ENCODE data around the gene RFT1.
"Not testable (repeated sequence)": the region's sequence is repeated elsewhere in the genome, so short reads cannot be mapped to it uniquely, and the experiment has no call there.

Gene RFT1

GRCh38 chr3:53153980-53154379, 23.7 kb upstream of the RFT1 start:
- Histone ChIP-seq H3K27ac (ENCODE audit: low read length) (no peak overlapping the region), H3K4me1 (ENCODE audit: control insufficient read depth in 1 of 2, insufficient read depth in 2 of 2, low read length in 2 of 2) (peaks cover 7 to 16% of the 10 kb centered on the region in 2 donors)

GRCh38 chr3:53153264-53153823, 23.1 kb upstream of the RFT1 start:
- Histone ChIP-seq H3K36me3 (ENCODE audit: control insufficient read depth in 1 of 2, insufficient read depth in 2 of 2, low read length in 2 of 2) (no peaks in the 10 kb centered on the region), H3K9me3 (ENCODE audit: control insufficient read depth in 1 of 2, low read length in 2 of 2) (no peaks in the 10 kb centered on the region), H3K27me3 (ENCODE audit: low read depth, low read length) (no peaks in the 10 kb centered on the region), H3K4me3 (ENCODE audit: low read depth in 1 of 2, low read length in 2 of 2) (no peak overlapping the region), H3K4me1 (ENCODE audit: control insufficient read depth in 1 of 2, insufficient read depth in 2 of 2, low read length in 2 of 2) (peaks cover 7 to 12% of the 10 kb centered on the region in 2 donors), H3K27ac (ENCODE audit: low read length) (no peak overlapping the region)

More at GRCh38 chr3:53153980-53154379, 23.7 kb upstream of the RFT1 start:
- Histone ChIP-seq H3K4me3 (ENCODE audit: low read depth in 1 of 2, low read length in 2 of 2) (no peak overlapping the region), H3K27me3 (ENCODE audit: low read depth, low read length) (no peaks in the 10 kb centered on the region), H3K36me3 (ENCODE audit: control insufficient read depth in 1 of 2, insufficient read depth in 2 of 2, low read length in 2 of 2) (no peaks in the 10 kb centered on the region), H3K9me3 (ENCODE audit: control insufficient read depth in 1 of 2, low read length in 2 of 2) (no peaks in the 10 kb centered on the region)

DNA sequence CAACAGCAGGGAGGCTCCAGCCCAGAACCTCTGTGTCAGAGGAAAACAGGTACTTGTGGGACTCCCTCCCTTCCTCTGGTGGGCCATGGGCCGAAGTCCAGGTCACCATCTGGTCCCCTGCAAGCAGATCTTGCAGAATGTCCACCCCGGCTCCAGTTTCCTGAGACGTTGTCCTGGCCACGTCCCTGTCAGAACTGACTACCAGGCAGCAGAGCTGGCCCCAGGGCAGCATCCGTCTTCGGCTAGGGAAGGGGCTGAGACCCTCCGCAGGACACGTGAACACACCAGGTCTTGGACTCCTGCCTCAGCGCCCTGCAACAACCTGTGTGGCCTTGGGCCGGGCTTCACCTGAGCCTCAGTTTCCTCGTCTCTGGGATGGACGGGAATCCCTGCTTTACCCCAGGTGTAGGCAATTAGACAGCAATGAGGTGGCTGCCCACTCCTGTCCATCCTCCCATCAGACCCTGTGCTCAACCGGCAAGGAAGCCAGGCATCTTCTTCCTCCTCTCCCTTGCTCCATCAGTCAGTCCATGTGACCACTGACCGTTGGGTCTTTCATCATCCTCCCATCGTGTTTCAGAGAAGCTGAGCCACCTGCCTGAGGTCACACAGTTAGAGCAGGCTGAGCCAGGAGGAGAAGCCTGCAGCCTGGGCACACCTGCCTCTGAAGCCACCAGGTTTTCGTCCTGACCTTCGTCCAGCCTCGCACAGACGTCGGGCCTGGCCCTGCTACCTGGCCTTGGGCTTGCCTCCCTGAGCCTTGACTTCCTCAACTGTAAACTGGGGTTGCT, 21.8 kb upstream of the RFT1 start:
- Histone ChIP-seq H3K27ac (ENCODE audit: low read length) (no peak overlapping the region), H3K27me3 (ENCODE audit: low read depth, low read length) (no peaks in the 10 kb centered on the region), H3K36me3 (ENCODE audit: control insufficient read depth in 1 of 2, insufficient read depth in 2 of 2, low read length in 2 of 2) (no peaks in the 10 kb centered on the region), H3K4me1 (ENCODE audit: control insufficient read depth in 1 of 2, insufficient read depth in 2 of 2, low read length in 2 of 2) (peaks cover 7 to 12% of the 10 kb centered on the region in 2 donors), H3K4me3 (ENCODE audit: low read depth in 1 of 2, low read length in 2 of 2) (no peak overlapping the region), H3K9me3 (ENCODE audit: control insufficient read depth in 1 of 2, low read length in 2 of 2) (no peaks in the 10 kb centered on the region)

DNA sequence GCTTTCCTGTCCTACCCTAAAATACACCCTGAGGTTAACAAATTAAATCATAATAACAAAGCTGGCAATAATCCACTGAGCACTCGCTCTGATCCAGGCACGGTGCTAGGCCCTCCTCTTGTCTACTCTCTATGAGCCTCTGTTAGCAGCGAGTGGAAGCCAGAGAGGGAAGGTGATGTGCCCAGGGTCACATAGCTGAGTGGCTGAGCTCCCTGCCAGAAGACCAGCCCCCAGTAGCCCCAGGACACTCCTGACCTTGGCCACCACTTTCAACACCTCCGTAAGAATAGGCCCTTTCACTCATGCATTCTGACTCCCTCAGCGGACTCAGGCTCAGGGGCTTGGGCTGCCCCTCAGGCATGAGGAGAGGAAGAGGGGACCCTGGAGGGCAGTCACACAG, 21.2 kb upstream of the RFT1 start:
- Histone ChIP-seq H3K4me3 (ENCODE audit: low read depth in 1 of 2, low read length in 2 of 2) (no peak overlapping the region), H3K27ac (ENCODE audit: low read length) (no peak overlapping the region), H3K9me3 (ENCODE audit: control insufficient read depth in 1 of 2, low read length in 2 of 2) (no peaks in the 10 kb centered on the region), H3K36me3 (ENCODE audit: control insufficient read depth in 1 of 2, insufficient read depth in 2 of 2, low read length in 2 of 2) (no peaks in the 10 kb centered on the region), H3K27me3 (ENCODE audit: low read depth, low read length) (no peaks in the 10 kb centered on the region), H3K4me1 (ENCODE audit: control insufficient read depth in 1 of 2, insufficient read depth in 2 of 2, low read length in 2 of 2) (peaks cover 7 to 12% of the 10 kb centered on the region in 2 donors)

DNA sequence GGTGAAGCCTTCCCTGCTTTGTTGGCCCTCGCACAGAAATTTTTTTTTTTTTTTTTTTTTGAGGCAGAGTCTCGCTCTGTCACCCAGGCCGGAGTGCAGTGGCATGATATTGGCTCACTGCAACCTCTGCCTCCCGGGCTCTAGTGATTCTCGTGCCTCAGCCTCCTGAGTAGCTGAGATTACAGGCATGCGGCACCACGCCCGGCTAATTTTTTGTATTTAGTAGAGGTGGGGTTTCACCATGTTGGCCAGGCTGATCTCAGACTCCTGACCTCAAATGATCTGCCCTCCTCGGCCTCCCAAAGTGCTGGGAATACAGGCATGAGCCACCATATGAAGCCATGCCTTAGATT, 20.8 kb upstream of the RFT1 start:
- peaks cover 5 to 12% of the 10 kb centered on the region in 2 donors for H3K4me1 ChIP-seq (ENCODE audit: control insufficient read depth in 1 of 2, insufficient read depth in 2 of 2, low read length in 2 of 2)

GRCh38 chr3:53150247-53151085, 20.2 kb upstream of the RFT1 start:
- H3K9me3 ChIP-seq (ENCODE audit: control insufficient read depth in 1 of 2, low read length in 2 of 2): no peaks in the 10 kb centered on the region
- H3K4me1 ChIP-seq (ENCODE audit: control insufficient read depth in 1 of 2, insufficient read depth in 2 of 2, low read length in 2 of 2): peaks cover 5 to 12% of the 10 kb centered on the region in 2 donors
- no peak overlapping the region for H3K27ac ChIP-seq (ENCODE audit: low read length)
- H3K36me3 ChIP-seq (ENCODE audit: control insufficient read depth in 1 of 2, insufficient read depth in 2 of 2, low read length in 2 of 2): no peaks in the 10 kb centered on the region
- no peaks in the 10 kb centered on the region for H3K27me3 ChIP-seq (ENCODE audit: low read depth, low read length)
- H3K4me3 ChIP-seq (ENCODE audit: low read depth in 1 of 2, low read length in 2 of 2): no peak overlapping the region

More for the DNA sequence above, 20.8 kb upstream of the RFT1 start:
- not testable (repeated sequence) for H3K27ac ChIP-seq (ENCODE audit: low read length); H3K4me3 ChIP-seq (ENCODE audit: low read depth in 1 of 2, low read length in 2 of 2); H3K9me3 ChIP-seq (ENCODE audit: control insufficient read depth in 1 of 2, low read length in 2 of 2); H3K27me3 ChIP-seq (ENCODE audit: low read depth, low read length); H3K36me3 ChIP-seq (ENCODE audit: control insufficient read depth in 1 of 2, insufficient read depth in 2 of 2, low read length in 2 of 2)

DNA sequence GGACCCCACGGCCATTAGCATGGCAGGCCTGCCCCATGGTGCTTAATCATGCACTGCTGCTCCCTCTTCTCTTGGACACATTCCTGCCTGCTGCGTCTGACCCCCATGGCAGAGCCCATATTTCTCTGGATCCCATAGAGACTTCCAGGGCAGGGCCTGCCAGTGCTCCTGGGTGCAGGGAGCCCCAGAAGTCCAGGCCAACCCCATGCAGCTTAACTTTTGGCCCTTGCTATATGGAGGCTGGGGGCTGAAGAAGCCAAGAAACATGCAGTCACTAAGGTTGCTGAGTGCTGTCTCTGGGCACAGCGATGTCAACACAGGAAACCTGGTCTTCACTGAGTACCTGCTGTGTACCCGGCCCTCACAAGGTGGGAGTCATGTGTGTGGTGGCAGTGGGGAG, 19.5 kb upstream of the RFT1 start:
- H3K9me3 ChIP-seq (ENCODE audit: control insufficient read depth in 1 of 2, low read length in 2 of 2): no peaks in the 10 kb centered on the region
- H3K36me3 ChIP-seq (ENCODE audit: control insufficient read depth in 1 of 2, insufficient read depth in 2 of 2, low read length in 2 of 2): no peaks in the 10 kb centered on the region
- no peaks in the 10 kb centered on the region for H3K27me3 ChIP-seq (ENCODE audit: low read depth, low read length)
- no peak overlapping the region for H3K27ac ChIP-seq (ENCODE audit: low read length)
- H3K4me3 ChIP-seq (ENCODE audit: low read depth in 1 of 2, low read length in 2 of 2): no peak overlapping the region
- peaks cover 5 to 12% of the 10 kb centered on the region in 2 donors for H3K4me1 ChIP-seq (ENCODE audit: control insufficient read depth in 1 of 2, insufficient read depth in 2 of 2, low read length in 2 of 2)

DNA sequence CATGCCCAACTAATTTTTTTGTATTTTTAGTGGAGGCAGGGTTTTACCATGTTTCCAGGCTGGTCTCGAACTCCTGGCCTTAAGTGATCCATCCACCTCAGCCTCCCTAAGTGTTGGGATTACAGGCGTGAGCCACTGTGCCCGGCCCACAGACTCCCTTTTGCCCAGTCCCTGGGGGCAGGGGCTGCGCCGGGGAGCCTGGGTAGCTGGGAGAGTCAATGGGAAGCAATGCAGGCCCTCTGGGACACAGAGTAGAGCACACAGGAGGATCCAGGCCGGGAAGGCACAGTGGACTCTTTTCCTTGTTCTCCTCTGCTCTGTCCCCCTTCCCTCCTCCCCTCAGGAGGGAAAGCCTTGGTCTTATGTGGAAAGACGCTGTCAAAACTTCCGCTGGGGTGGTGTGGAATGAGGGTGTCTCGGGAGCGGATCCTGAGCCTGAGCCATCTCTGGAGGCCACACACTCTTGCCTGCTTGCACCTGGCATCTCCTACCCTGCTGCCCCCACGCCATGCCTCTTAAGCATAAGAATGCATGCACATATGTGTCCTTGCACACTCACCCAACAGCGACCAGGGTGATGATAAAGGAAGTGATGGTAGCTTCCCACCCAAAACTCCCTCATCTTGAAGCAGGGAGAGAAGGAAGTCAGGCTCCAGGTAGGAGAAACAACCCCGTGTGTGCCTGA, 18.9 kb upstream of the RFT1 start:
- no peak overlapping the region for H3K27ac ChIP-seq (ENCODE audit: low read length)

GRCh38 chr3:53147903-53148400, 17.7 kb upstream of the RFT1 start:
- Histone ChIP-seq H3K4me1 (ENCODE audit: control insufficient read depth in 1 of 2, insufficient read depth in 2 of 2, low read length in 2 of 2) (peaks cover 5 to 12% of the 10 kb centered on the region in 2 donors), H3K4me3 (ENCODE audit: low read depth in 1 of 2, low read length in 2 of 2) (no peak overlapping the region), H3K27me3 (ENCODE audit: low read depth, low read length) (no peaks in the 10 kb centered on the region), H3K27ac (ENCODE audit: low read length) (no peak overlapping the region), H3K9me3 (ENCODE audit: control insufficient read depth in 1 of 2, low read length in 2 of 2) (no peaks in the 10 kb centered on the region), H3K36me3 (ENCODE audit: control insufficient read depth in 1 of 2, insufficient read depth in 2 of 2, low read length in 2 of 2) (no peaks in the 10 kb centered on the region)

More for the DNA sequence above, 18.9 kb upstream of the RFT1 start:
- Histone ChIP-seq H3K27me3 (ENCODE audit: low read depth, low read length) (no peaks in the 10 kb centered on the region), H3K9me3 (ENCODE audit: control insufficient read depth in 1 of 2, low read length in 2 of 2) (no peaks in the 10 kb centered on the region), H3K36me3 (ENCODE audit: control insufficient read depth in 1 of 2, insufficient read depth in 2 of 2, low read length in 2 of 2) (no peaks in the 10 kb centered on the region), H3K4me3 (ENCODE audit: low read depth in 1 of 2, low read length in 2 of 2) (no peak overlapping the region), H3K4me1 (ENCODE audit: control insufficient read depth in 1 of 2, insufficient read depth in 2 of 2, low read length in 2 of 2) (peaks cover 5 to 12% of the 10 kb centered on the region in 2 donors)

DNA sequence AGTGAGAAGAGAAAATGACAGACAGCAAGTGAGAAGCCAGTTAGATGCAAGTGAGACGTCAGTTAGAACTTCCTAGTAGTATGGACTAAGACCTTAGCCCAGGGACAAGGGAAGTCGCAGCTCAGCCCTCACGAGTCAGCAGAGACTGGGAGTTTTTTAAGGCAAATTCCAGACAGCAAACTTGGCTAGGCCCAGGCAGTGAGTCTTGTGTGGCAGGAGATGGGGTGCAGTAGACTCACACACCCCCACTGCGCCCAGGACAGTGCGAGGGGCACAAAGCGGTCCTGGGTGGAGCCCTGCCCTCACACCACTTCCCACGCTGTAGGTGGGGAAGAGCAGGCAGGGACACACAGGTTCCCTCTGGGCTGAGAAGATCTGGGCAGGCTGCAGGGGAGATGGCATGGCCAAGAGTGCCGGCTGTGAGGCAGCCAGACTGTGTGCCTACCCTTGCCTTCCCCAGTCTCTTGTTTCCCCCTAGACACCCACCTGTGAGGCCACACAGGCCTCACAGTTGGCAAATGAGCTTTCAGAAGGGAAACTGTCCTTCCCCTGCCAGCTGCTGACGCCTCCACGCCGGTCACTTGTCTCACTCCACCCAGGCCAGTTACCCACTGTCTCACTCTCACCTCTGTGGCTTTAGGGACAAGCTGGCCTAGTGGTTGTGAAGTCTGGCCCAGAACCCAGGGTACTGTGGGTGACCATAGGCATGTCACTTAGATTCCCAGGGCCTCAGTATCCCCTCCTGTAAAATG, 17.1 kb upstream of the RFT1 start:
- Histone ChIP-seq H3K36me3 (ENCODE audit: control insufficient read depth in 1 of 2, insufficient read depth in 2 of 2, low read length in 2 of 2) (no peaks in the 10 kb centered on the region), H3K27me3 (ENCODE audit: low read depth, low read length) (no peaks in the 10 kb centered on the region), H3K9me3 (ENCODE audit: control insufficient read depth in 1 of 2, low read length in 2 of 2) (no peaks in the 10 kb centered on the region), H3K4me1 (ENCODE audit: control insufficient read depth in 1 of 2, insufficient read depth in 2 of 2, low read length in 2 of 2) (peaks cover 5 to 12% of the 10 kb centered on the region in 2 donors), H3K27ac (ENCODE audit: low read length) (no peak overlapping the region), H3K4me3 (ENCODE audit: low read depth in 1 of 2, low read length in 2 of 2) (no peak overlapping the region)

Data from muscle layer of duodenum (tissue), 2 donors.